Endothelial cell of umbilical vein (primary cell): ENCODE measurements around the gene SLC38A9. TPM values are rescaled to one million over a fixed set of nuclear protein-coding genes. Genes with fewer than 3 reads are reported as not detected.

ENCODE experiments used
- BruUV-seq: library from RNA; stranded (reverse); fragments of 400-500 nt; replicated peaks from 2 replicates; lab custom pipeline; 2021; lab: Mats Ljungman, UMichigan
- CTCF ChIA-PET: fragments of 300-600, 350-600 bp; sonication (Branson Sonifier 250); formaldehyde crosslinking; loops from one replicate; lab custom pipeline; 2021; ENCODE audit warnings: antibody characterized with exemption, inconsistent platforms; lab: Charles Lee
- POLR2A ChIA-PET: fragments of 300-600, 350-600 bp; sonication (Branson Sonifier 250); formaldehyde crosslinking; loops from one replicate; lab custom pipeline; 2021; ENCODE audit warnings: antibody characterized with exemption, inconsistent platforms; lab: Charles Lee
- DNase-seq: peaks from one replicate; pipeline ENCODE4 v3.0.0-alpha.2; 2011; ENCODE audit warnings: low read depth, low spot score
- FAIRE-seq: peaks from 2 replicates; lab custom pipeline; 2011; peaks lifted over from hg19 to GRCh38; lab: Jason Lieb, UNC
- H2AFZ ChIP-seq: 2 replicates; pipeline ENCODE4 v1.6.0; 2012; ENCODE audit warnings: low read depth, low read length, control low read depth, inconsistent platforms
- H3K27ac ChIP-seq: 2 replicates; pipeline ENCODE4 v1.5.1; 2011; ENCODE audit warnings: low read depth, mild to moderate bottlenecking, control low read depth, low read length, moderate library complexity; ENCODE audit not compliant: insufficient read depth
- H3K27me3 ChIP-seq, 2 experiments: 2 replicates each; pipeline versions ENCODE4 v1.6.0 to v1.6.1; 2011; ENCODE audit warnings: low read length in 2 of 2, mixed read lengths in 1 of 2; ENCODE audit not compliant: control insufficient read depth in 2 of 2, insufficient read depth in 2 of 2
- H3K36me3 ChIP-seq, 2 experiments: 2 replicates in 1 of 2; 3 replicates in 1 of 2; pipeline ENCODE4 v1.5.1; 2011; ENCODE audit warnings: low read length in 2 of 2, mild to moderate bottlenecking in 1 of 2, moderate library complexity in 1 of 2; ENCODE audit not compliant: control insufficient read depth in 2 of 2, insufficient read depth in 2 of 2; ENCODE audit errors: extremely low read depth in 1 of 2
- H3K4me1 ChIP-seq: 3 replicates; pipeline ENCODE4 v1.5.1; 2011; ENCODE audit warnings: mild to moderate bottlenecking, low read length; ENCODE audit not compliant: control insufficient read depth, insufficient read depth; ENCODE audit errors: extremely low read depth
- H3K4me2 ChIP-seq: 2 replicates; pipeline ENCODE4 v1.6.1; 2011; ENCODE audit warnings: low read length, control low read depth, mixed read lengths; ENCODE audit not compliant: insufficient read depth
- H3K4me3 ChIP-seq, 3 experiments: fragments of 200-600 bp in 1 of 3; sonication (generic), shearing (Covaris generic) in 1 of 3; replicated peaks in 1 of 3; 2 replicates each; pipeline ENCODE4 v1.5.1; 2011 to 2016; ENCODE audit warnings: control low read depth in 3 of 3, low read length in 3 of 3, mild to moderate bottlenecking in 2 of 3, inconsistent platforms in 1 of 3, low read depth in 1 of 3, moderate library complexity in 1 of 3; ENCODE audit not compliant: insufficient read depth in 1 of 3
- H3K79me2 ChIP-seq: 2 replicates; pipeline ENCODE4 v1.6.0; 2012; ENCODE audit warnings: low read length, inconsistent platforms; ENCODE audit not compliant: control insufficient read depth, insufficient read depth
- H3K9ac ChIP-seq: replicated peaks from 2 replicates; pipeline ENCODE3; 2011; ENCODE audit warnings: low read length, control low read depth; ENCODE audit not compliant: insufficient read depth; ENCODE audit errors: extremely low read depth
- H3K9me1 ChIP-seq: replicated peaks from 3 replicates; pipeline ENCODE4 v1.6.0; 2011; ENCODE audit warnings: mild to moderate bottlenecking, low read length; ENCODE audit not compliant: control insufficient read depth, insufficient read depth; ENCODE audit errors: extremely low read depth
- H3K9me3 ChIP-seq: replicated peaks from 2 replicates; pipeline ENCODE4 v1.5.1; 2012; ENCODE audit warnings: low read length, inconsistent platforms; ENCODE audit not compliant: control insufficient read depth, insufficient read depth
- H4K20me1 ChIP-seq: replicated peaks from 2 replicates; pipeline ENCODE3; 2011; ENCODE audit warnings: mild to moderate bottlenecking, low read length; ENCODE audit not compliant: control insufficient read depth, insufficient read depth; ENCODE audit errors: extremely low read depth
- CTCF ChIP-seq, 2 donors: IDR thresholded peaks; 1 replicate in 1 of 2; 2 replicates in 1 of 2; pipeline ENCODE4 v1.5.1; 2011; ENCODE audit warnings: low read length in 2 of 2, mild to moderate bottlenecking in 2 of 2, moderate library complexity in 2 of 2, control low read depth in 1 of 2, inconsistent platforms in 1 of 2, low read depth in 1 of 2; ENCODE audit not compliant: insufficient read depth in 1 of 2; ENCODE audit errors: extremely low read depth in 1 of 2
- EZH2 ChIP-seq: IDR thresholded peaks from 2 replicates; pipeline ENCODE4 v1.6.1; 2012; ENCODE audit warnings: borderline replicate concordance, low read depth, mild to moderate bottlenecking, moderate library complexity, low read length, inconsistent platforms; ENCODE audit not compliant: severe bottlenecking
- FOS ChIP-seq: IDR thresholded peaks from 2 replicates; pipeline ENCODE4 v1.6.1; 2011; ENCODE audit warnings: mild to moderate bottlenecking, low read length, moderate library complexity, borderline replicate concordance; ENCODE audit not compliant: insufficient read depth
- GATA2 ChIP-seq: IDR thresholded peaks from 2 replicates; pipeline ENCODE4 v1.7.0; 2011; ENCODE audit warnings: low read depth, mild to moderate bottlenecking, moderate library complexity, mixed read lengths, low read length; ENCODE audit not compliant: insufficient read length, insufficient read depth
- JUN ChIP-seq: IDR thresholded peaks from 2 replicates; pipeline ENCODE4 v1.6.1; 2011; ENCODE audit warnings: borderline replicate concordance, low read depth; ENCODE audit not compliant: insufficient read length, insufficient read depth
- MAX ChIP-seq: IDR thresholded peaks from 2 replicates; pipeline ENCODE4 v1.6.1; 2011; ENCODE audit not compliant: insufficient read depth, insufficient read length
- MYC ChIP-seq: IDR thresholded peaks from one replicate; pipeline ENCODE4 v1.6.1; 2011; ENCODE audit warnings: mild to moderate bottlenecking, low read depth, low read length
- POLR2A ChIP-seq: IDR thresholded peaks from 2 replicates; pipeline ENCODE4 v1.6.1; 2012; ENCODE audit warnings: low read depth, mild to moderate bottlenecking, control low read depth, low read length
- POLR2AphosphoS5 ChIP-seq: IDR thresholded peaks from 2 replicates; pipeline ENCODE4 v1.6.1; 2012; ENCODE audit warnings: low read depth, mild to moderate bottlenecking, control low read depth, low read length, moderate library complexity; ENCODE audit not compliant: insufficient read depth
- dilution Hi-C: fragments of 300-500 bp; cut with MboI; formaldehyde crosslinking; loops from one replicate; pipeline ENCODE4 v1.15.0; 2019; ENCODE audit warnings: low sequenced_read_pairs; ENCODE audit not compliant: extremely low pct_ligation_motif_present
- intact Hi-C: fragments of 100-400 bp; cut with micrococcal nuclease; formaldehyde crosslinking; loops from one replicate; pipeline ENCODE4 v1.10.0; 2022
- polyA plus RNA-seq, 4 experiments: library from polyadenylated mRNA; depleted of rRNA in 3 of 4; stranded (reverse) in 3 of 4; unstranded in 1 of 4; fragments of >200 nt; gene quantifications; 2 replicates each; pipeline versions ENCODE4 v1.2.1 to v1.2.3, GENCODE V29; 2011 to 2012; ENCODE audit warnings: missing spikeins in 1 of 4
- total RNA-seq: library from RNA; stranded (reverse); gene quantifications from 2 replicates; pipeline ENCODE4 v1.2.3, GENCODE V29; 2021

Gene SLC38A9
- total and polyA plus RNA-seq, 2 donors (not counting 3 experiments of a cell fraction or from before 2014, with no cell fraction given) = 14.1 to 24.9 TPM

GRCh38 chr5:55702598-55703345 lies 9.4 kb downstream of the SLC38A9 start:
- Histone ChIP-seq H3K27me3 (no peaks in the 10 kb centered on the region), H3K4me3 (no peak overlapping the region), H3K4me1 (no peaks in the 10 kb centered on the region), H3K4me2 (no peak overlapping the region), H3K36me3 (peaks cover 0 to 2% of the 10 kb centered on the region in 2 experiments), H2AFZ (no peak overlapping the region), H3K9ac (no peak overlapping the region), H3K27ac (no peak overlapping the region), H3K9me3 (no peaks in the 10 kb centered on the region), H4K20me1 (no peaks in the 10 kb centered on the region), H3K9me1 (no peaks in the 10 kb centered on the region), H3K79me2 (no peaks in the 10 kb centered on the region)
- CTCF ChIA-PET = interaction anchor here (0.7 to 1.4 kb wide), 2 partner anchors 11 to 209 kb away, joined by 3 to 6 read pairs; no protein-coding TSS in a partner anchor
- BruUV-seq = no TSS peak
- intact Hi-C loops = no loop called here
- dilution Hi-C loops = no loop called here
- DNase-seq = no peak
- FAIRE-seq = no peak
- TF ChIP-seq POLR2A (no peak), CTCF (IDR thresholded peaks at IDR 0.05; ENCODE audit: extremely low read depth in 1 of 2, insufficient read depth in 1 of 2, low read depth in 1 of 2, low read length in 2 of 2) (no peak), GATA2 (no peak), FOS (no peak), JUN (no peak), EZH2 (no peak), POLR2AphosphoS5 (no peak), MAX (no peak), MYC (no peak)
- POLR2A ChIA-PET = no interaction called here
